Urinary bladder (tissue), 4 donors: ENCODE data around the gene NUDT19. TPM values are rescaled to one million over a fixed set of nuclear protein-coding genes. Genes with fewer than 3 reads are reported as not detected.
"Not testable (repeated sequence)": the region's sequence is repeated elsewhere in the genome, so short reads cannot be mapped to it uniquely, and the experiment has no call there.

Experiments used
- DNase-seq: peaks from one replicate; pipeline ENCODE4 v3.0.0-alpha.2; 2015; ENCODE audit errors: extremely low spot score
- H3K27ac ChIP-seq: one replicate; pipeline ENCODE4 v1.5.1; 2013; ENCODE audit warnings: low read depth, mild to moderate bottlenecking, moderate library complexity
- H3K36me3 ChIP-seq: one replicate; pipeline ENCODE4 v1.6.1; 2013; ENCODE audit warnings: mild to moderate bottlenecking, moderate library complexity; ENCODE audit not compliant: insufficient read depth
- H3K4me1 ChIP-seq: one replicate; pipeline ENCODE4 v1.6.1; 2013; ENCODE audit warnings: mild to moderate bottlenecking, moderate library complexity; ENCODE audit not compliant: insufficient read depth
- H3K4me3 ChIP-seq: one replicate; pipeline ENCODE4 v1.5.1; 2013; ENCODE audit warnings: low read depth, low read length
- WGBS: extraction: QIAGEN DNeasy Blood & Tissue Kit; methylation state at CpG from one replicate; pipeline ENCODE4 v1.1.7; 2013; 5-methylcytosine and 5-hydroxymethylcytosine counted together
- polyA plus RNA-seq: library from polyadenylated mRNA; stranded (reverse); fragments of 200-250 nt; gene quantifications from one replicate; pipeline ENCODE4 v1.2.3, GENCODE V29; 2013
- total RNA-seq: library from RNA; depleted of rRNA; stranded (reverse); fragments of >200 nt; gene quantifications from one replicate; pipeline ENCODE4 v1.2.3, GENCODE V29; 2014
- donor health status: healthy with polysubstance abuse.
- donor health status: healthy.

The NUDT19 gene
- total RNA-seq: 13.1 TPM
- polyA plus RNA-seq: 7.7 TPM

DNA sequence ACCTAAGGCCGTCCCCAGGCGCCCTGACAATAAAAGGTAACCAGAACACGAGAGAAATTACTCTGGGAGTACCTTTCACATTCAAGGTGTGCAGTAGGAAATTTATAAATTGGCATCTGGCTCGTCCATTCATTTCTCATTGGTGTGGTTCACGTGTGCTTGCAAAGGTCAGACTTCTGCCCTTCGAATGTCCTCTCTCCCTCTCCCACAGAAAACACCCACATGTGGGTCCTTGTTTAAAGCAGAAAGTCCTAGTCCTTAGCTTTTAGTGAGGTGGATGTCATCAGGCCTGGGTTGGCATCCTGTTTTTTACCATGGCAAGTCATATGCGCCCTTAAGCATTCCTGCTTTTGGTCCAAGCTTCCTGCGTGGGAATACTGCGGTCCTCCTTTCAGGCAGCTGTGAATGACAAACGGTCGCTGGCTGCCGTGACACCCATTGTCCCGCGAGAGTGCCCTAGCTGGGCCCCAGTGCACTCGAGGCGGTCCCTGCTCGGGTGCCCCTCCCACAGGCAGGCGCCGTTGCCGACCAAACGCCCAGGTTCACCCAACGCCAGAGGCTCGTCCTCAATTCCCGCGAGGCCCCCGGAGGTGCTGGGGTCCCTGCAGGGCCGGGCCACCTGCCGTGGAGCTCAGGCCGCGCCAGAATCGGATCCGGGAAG lies at the start of gene NUDT19:
NUDT19 (plus strand) TSS at position 531 of the 661 bp plus-strand sequence. CDS start 140 bp downstream, outside the sequence.
- 7% methylated on average over 32 of the region's 32 CpGs for WGBS
- peak; percentile 31 for DNase-seq
- no peaks in the 10 kb centered on the region for H3K4me1 ChIP-seq

DNA sequence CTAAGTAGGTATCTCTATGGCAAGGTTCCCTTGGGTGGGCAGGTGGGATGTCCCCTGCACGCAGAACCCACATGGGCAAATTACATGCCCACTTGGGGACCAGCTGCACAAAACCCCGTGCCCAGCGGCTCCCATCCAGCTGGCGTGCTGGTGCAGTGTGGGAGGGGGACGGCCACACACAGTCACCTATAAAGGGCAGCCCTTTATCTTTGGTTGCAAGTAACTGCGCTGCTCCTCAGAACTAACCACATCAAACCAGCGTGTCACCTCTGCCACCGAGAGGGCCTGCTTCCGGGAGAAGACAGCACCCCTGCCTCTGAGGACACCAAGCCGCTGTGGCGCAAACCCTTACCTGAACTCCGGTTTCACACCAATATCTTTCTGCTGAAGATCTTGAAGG lies 48.9 kb upstream of the NUDT19 start:
- 86% methylated on average over 12 of the region's 12 CpGs for WGBS
- Histone ChIP-seq H3K4me1 (no peaks in the 10 kb centered on the region), H3K36me3 (peaks cover 8% of the 10 kb centered on the region), H3K4me3 (no peak overlapping the region), H3K27ac (no peak overlapping the region)
- no peak for DNase-seq

More for the DNA sequence above, at the start of gene NUDT19:
- Histone ChIP-seq H3K4me3 (peak within 1 kb of the TSS; percentile 85), H3K27ac (peak within 1 kb of the TSS; percentile 92), H3K36me3 (peaks cover 4% of the 10 kb centered on the region)

DNA sequence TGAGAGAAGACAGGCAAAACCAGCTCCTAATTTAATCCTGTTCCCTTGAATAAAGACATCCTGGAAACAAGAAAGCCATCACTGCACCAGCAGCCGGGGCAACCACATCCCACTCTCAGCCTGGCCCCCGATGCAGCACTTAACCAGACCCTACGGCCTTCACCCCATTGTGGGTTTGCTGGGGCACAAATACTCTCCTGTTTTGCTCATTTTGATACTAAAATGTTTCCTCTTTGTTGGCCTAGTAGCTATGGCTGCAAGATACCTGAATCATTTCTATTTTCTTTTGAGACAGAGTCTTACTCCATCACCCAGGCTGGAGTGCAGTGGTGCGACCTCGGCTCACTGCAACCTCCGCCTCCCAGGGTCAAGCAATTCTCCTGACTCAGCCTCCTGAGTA lies 45.1 kb upstream of the NUDT19 start:
- DNase-seq: no peak
- no peak overlapping the region for H3K27ac ChIP-seq
- 92% methylated on average over 6 of the region's 6 CpGs for WGBS

DNA sequence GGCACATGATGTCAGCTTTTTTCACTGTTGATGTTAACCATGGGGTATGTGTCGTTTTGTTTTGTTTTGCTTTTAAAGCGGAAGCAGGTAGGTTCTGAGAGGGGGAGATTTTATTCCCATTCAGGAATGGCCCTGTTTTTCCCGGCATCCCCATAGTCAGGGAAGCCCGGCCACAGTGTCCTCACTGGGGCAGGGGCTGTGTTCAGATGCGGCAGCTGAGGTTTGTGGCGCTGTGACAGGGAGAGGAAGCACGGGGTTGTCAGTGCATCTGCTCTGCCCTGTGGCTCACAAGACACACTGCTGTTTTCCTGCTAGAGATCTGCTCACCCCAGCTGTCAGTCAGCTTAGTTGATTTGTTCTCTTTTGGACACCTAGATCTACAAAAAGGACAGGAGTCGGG lies 44.3 kb upstream of the NUDT19 start:
- Histone ChIP-seq H3K27ac (no peak overlapping the region), H3K4me3 (no peak overlapping the region), H3K36me3 (peaks cover 9% of the 10 kb centered on the region), H3K4me1 (no peaks in the 10 kb centered on the region)
- WGBS: 82% methylated on average over 8 of the region's 8 CpGs
- DNase-seq: no peak

More for the DNA sequence above, 45.1 kb upstream of the NUDT19 start:
- H3K4me1 ChIP-seq: no peaks in the 10 kb centered on the region
- H3K4me3 ChIP-seq: no peak overlapping the region
- H3K36me3 ChIP-seq: peaks cover 9% of the 10 kb centered on the region

DNA sequence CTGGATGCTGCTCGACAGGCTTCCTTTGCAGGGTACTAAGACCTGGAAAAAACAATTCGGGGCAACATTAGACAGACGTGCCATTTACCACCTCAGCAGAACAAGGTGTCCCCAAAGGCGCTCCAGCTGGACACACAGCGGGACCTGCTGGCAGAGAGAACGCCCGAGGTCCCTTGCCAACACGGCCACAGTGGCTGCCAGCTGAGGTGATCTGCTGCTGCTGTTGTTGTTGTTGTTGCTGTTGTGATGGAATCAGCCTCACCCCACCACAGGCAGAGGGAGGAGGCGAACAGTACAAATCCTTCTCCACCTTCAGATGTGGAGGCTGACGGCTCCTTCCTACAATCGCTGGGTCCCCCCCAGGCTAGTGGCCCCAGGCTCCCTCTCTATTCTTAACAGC lies 41.9 kb upstream of the NUDT19 start:
- Histone ChIP-seq H3K4me3 (no peak overlapping the region), H3K4me1 (no peaks in the 10 kb centered on the region), H3K27ac (no peak overlapping the region), H3K36me3 (peaks cover 7% of the 10 kb centered on the region)
- no peak for DNase-seq
- 95% methylated on average over 11 of the region's 11 CpGs for WGBS

DNA sequence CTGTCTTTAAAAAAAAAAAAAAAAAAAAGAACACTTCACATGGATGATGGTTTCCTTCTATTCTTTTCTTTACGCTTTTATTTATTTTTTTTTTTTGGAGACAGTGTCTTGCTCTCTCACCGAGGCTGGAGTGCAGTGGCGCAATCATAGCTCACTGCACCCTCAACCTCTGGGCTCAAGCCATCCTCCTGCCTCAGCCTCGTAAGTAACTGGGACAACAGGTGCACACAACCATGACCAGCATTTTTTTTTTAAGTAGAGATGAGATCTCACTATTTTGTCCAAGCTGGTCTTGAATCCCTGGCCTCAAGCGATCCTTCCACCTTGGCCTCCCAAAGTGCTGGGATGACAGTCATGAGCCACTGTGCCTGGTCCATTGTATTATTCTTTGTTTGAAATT lies 41.0 kb upstream of the NUDT19 start:
- H3K36me3 ChIP-seq: peaks cover 7% of the 10 kb centered on the region

DNA sequence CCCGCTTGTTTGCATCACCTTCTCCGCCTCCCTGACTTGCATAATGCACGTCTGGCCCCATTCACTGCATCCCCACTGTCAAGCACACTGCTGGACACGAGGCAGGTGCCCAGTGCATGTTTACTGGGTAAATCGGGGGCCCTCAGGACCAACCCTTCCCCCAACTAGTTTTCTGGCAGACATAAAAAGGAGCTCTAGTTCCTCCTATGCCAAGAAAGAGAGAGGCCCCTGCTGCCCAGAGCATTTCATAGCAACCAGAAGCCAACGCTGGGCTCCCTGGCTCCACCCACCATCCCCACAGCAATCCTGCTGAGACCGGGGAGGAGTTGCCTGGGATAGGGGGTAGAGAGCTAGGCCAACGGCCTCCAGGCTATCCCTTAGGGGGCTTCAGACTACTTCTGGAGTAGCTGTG lies 39.9 kb upstream of the NUDT19 start:
- Histone ChIP-seq H3K4me3 (no peak overlapping the region), H3K4me1 (no peaks in the 10 kb centered on the region), H3K36me3 (peaks cover 7% of the 10 kb centered on the region), H3K27ac (no peak overlapping the region)
- DNase-seq: no peak
- WGBS: 48% methylated on average over 8 of the region's 8 CpGs

More for the DNA sequence above, 41.0 kb upstream of the NUDT19 start:
- 88% methylated on average over 5 of the region's 5 CpGs for WGBS
- Histone ChIP-seq H3K4me1 (no peaks in the 10 kb centered on the region), H3K27ac (no peak overlapping the region), H3K4me3 (no peak overlapping the region)
- DNase-seq: no peak

DNA sequence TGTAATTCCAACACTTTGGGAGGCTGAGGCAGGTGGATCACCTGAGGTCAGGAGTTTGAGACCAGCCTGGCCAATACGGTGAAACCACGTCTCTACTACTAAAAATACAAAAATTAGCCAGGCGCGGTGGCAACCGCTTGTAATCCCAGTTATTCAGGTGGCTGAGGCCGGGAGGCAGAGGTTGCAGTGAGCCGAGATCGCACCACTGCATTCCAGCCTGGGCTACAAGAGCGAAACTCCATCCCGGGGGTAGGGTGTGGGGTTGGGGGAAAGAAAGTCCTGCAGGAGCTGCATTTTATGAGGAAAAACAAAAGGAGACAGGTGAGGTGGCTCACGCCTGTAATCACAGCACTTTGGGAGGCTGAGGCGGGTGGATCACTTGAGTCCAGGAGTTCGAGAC lies 39.3 kb upstream of the NUDT19 start:
- not testable (repeated sequence) for H3K36me3 ChIP-seq, DNase-seq, H3K4me1 ChIP-seq, H3K27ac ChIP-seq, H3K4me3 ChIP-seq
- WGBS: 94% methylated on average over 13 of the region's 13 CpGs

DNA sequence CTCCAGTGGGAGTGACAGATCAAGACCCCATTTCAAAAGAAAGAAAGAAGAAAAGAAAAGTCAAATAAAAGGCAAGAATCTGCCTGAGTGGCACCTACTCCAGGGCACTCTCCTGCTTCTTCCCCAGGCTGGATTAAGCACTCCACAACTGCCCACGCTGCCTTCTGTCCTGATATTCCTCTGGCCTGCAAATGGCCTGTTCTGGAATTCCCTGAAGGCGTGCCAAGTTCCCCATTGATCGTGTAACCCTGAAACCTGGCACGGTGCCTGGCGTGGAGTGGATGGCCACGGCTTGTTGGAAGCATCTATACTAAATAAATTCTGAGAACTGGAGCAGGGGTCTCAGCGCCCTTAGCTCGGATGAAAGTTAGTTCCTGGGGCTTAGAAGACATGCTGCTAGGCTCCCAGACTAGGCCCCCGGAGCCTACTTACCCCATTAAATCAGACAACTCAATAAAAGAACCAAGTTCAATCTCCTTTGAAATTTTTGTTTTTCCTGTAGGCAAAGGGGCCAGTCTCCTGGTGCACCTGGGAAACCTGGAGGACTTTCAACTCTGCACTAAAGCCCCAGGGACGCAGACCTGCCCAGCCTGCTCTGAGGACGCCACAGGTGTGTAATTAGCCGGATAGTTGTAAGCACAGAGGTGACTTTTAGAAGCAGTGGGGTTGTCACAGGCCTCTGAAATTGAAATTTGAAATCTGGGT lies 38.6 kb upstream of the NUDT19 start:
- Histone ChIP-seq H3K4me3 (no peak overlapping the region), H3K4me1 (no peaks in the 10 kb centered on the region), H3K36me3 (peaks cover 4% of the 10 kb centered on the region), H3K27ac (no peak overlapping the region)
- 42% methylated on average over 12 of the region's 12 CpGs for WGBS
- no peak for DNase-seq

DNA sequence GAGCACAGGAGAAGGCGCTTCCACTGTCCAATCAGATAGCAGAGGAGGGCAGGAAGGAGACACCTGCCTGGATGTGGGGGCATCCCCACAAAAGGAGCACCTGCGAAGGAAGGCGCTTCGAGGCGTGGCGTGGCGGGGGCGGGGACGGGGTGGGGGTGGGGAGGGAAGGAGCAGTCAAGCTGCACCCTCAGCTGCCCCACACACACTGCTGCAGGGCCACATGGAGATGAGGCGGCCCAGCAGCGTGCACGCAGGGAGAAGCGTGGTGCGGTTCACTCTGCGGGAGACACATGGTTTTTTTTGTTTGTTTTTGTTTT lies 38.1 kb upstream of the NUDT19 start:
- no peak overlapping the region for H3K27ac ChIP-seq
- no peak for DNase-seq
- WGBS: 86% methylated on average over 15 of the region's 15 CpGs
- peaks cover 4% of the 10 kb centered on the region for H3K36me3 ChIP-seq
- H3K4me3 ChIP-seq: no peak overlapping the region
- no peaks in the 10 kb centered on the region for H3K4me1 ChIP-seq

DNA sequence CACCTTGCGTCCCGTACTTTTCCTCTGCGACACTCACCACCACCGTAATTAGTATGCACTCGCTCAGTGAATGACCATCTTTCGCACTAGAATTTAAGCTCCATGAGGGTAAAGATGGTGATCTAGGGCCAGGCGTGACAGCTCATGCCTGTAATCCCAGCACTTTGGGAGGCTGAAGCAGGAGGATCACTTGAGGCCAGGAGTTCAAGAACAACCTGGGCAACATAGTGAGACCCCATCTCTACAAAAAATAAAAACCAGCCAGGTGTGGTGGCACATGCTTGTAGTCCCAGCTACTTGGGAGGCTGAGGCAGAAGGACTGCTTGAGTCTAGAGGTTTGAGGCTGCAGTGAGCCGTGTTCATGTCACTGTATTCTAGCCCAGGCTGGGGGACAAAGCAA lies 35.2 kb upstream of the NUDT19 start:
- not testable (repeated sequence) for DNase-seq, H3K4me3 ChIP-seq, H3K27ac ChIP-seq, H3K36me3 ChIP-seq, H3K4me1 ChIP-seq
- 98% methylated on average over 8 of the region's 8 CpGs for WGBS

DNA sequence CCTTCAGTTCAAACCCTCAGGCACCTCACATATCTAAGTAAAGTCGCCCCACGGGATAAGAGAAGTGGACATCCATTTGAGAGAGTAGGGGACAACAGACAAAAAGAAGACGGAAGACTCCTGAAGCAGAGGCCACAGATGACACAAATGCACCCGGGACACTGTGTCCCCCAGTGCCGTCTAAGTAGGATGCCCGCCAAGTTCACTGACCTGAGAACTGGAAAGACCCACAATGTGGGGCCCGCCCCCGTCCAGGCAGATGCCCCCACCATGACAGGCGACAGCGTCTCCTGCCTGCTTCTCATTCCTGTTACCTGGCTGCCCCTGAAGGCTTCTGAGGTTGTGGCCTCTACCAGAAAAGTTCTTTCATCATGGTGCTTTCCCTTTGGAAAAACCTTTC lies 33.5 kb upstream of the NUDT19 start:
- Histone ChIP-seq H3K27ac (no peak overlapping the region), H3K4me1 (no peaks in the 10 kb centered on the region), H3K4me3 (no peak overlapping the region), H3K36me3 (no peaks in the 10 kb centered on the region)
- WGBS: 91% methylated on average over 10 of the region's 10 CpGs
- no peak for DNase-seq

DNA sequence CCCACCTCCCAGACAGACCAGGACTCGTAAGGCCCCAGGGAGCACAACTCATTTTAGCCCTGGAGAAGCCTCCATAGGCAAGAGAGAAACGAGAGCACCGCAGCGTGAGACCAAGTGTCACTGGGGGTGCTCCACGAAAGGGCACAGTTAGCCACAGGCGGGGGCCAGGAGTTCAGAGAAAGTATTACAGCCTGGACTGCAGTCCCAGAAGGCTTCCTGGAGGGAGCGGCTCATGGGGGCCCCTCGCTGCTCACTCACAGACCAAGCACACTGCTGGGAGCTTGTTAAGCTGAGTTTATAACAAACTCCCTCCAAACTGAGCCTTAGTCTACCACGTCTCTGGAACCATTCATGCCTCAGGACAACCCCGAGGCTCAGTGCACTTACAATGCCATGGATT lies 33.1 kb upstream of the NUDT19 start:
- Histone ChIP-seq H3K36me3 (no peaks in the 10 kb centered on the region), H3K4me3 (no peak overlapping the region), H3K27ac (no peak overlapping the region), H3K4me1 (no peaks in the 10 kb centered on the region)
- no peak for DNase-seq
- WGBS: 91% methylated on average over 10 of the region's 10 CpGs

DNA sequence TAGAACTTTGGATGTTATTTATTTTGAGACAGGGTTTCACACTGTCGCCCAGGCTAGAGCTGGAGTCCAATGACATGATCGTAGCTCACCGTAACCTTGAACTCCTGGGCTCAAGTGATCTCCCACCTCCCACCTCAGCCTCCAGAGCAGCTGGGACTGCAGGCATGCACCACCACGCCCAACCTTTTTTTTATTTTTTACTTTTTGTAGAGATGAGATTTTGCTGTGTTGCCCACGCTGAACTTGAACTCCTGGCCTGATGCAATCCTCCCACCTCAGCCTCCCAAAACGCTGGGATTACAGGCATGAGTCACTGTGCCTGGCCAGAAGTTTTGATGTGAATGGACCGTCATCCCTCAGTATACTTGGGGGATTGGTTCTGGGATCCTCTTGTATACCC lies 30.3 kb upstream of the NUDT19 start:
- DNase-seq: no peak
- Histone ChIP-seq H3K27ac (no peak overlapping the region), H3K4me1 (no peaks in the 10 kb centered on the region), H3K4me3 (no peak overlapping the region), H3K36me3 (no peaks in the 10 kb centered on the region)
- WGBS: 91% methylated on average over 7 of the region's 7 CpGs
